GM12801 (cell line): Measurements from ENCODE around the gene CPEB3.

Source experiments
- CTCF ChIP-seq: IDR thresholded peaks from one replicate; pipeline ENCODE4 v1.5.1; 2011; ENCODE audit warnings: control low read depth; ENCODE audit not compliant: insufficient read length; ENCODE audit errors: extremely low read depth

Gene CPEB3

GRCh38 chr10:92054807-92055206 lies 236.1 kb downstream of the CPEB3 start:
- TF ChIP-seq CTCF = no peak

- no peak for TF ChIP-seq CTCF
Observed at GRCh38 chr10:92052741-92053140, 238.1 kb downstream of the CPEB3 start.

GRCh38 chr10:92052088-92052487 lies 238.8 kb downstream of the CPEB3 start:
- no peak for TF ChIP-seq CTCF

- no peak for TF ChIP-seq CTCF
Observed at GRCh38 chr10:92047215-92047614, 243.7 kb downstream of the CPEB3 start.

GRCh38 chr10:92045641-92046106 lies 245.2 kb downstream of the CPEB3 start:
- TF ChIP-seq CTCF = no peak

- no peak for TF ChIP-seq CTCF
Observed at GRCh38 chr10:92042541-92042940, 248.3 kb downstream of the CPEB3 start.

- TF ChIP-seq CTCF = no peak
Observed at GRCh38 chr10:92038949-92039348, 251.9 kb downstream of the CPEB3 start.

GRCh38 chr10:92031580-92031979 lies 259.3 kb downstream of the CPEB3 start:
- TF ChIP-seq CTCF = no peak
